VCaP (cell line): ENCODE data around the gene TNS1.

Source experiments
- H3K27ac ChIP-seq: fragments of 450-650 bp; 2 replicates; pipeline ENCODE4 v1.5.1; 2017
- TF ChIP-seq, protein P1 (sequence below): fragments of 450-650 bp; conservative IDR thresholded peaks from 2 replicates; pipeline ENCODE4 v1.5.1; 2017; ENCODE audit warnings: mild to moderate bottlenecking, moderate library complexity

TNS1 gene

GRCh38 chr2:217752714-217753459, 249.9 kb downstream of the TNS1 start:
- TF ChIP-seq, protein P1, sequence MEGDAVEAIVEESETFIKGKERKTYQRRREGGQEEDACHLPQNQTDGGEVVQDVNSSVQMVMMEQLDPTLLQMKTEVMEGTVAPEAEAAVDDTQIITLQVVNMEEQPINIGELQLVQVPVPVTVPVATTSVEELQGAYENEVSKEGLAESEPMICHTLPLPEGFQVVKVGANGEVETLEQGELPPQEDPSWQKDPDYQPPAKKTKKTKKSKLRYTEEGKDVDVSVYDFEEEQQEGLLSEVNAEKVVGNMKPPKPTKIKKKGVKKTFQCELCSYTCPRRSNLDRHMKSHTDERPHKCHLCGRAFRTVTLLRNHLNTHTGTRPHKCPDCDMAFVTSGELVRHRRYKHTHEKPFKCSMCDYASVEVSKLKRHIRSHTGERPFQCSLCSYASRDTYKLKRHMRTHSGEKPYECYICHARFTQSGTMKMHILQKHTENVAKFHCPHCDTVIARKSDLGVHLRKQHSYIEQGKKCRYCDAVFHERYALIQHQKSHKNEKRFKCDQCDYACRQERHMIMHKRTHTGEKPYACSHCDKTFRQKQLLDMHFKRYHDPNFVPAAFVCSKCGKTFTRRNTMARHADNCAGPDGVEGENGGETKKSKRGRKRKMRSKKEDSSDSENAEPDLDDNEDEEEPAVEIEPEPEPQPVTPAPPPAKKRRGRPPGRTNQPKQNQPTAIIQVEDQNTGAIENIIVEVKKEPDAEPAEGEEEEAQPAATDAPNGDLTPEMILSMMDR = no peak
- H3K27ac ChIP-seq = no peak overlapping the region

- TF ChIP-seq, protein P1 = no peak
- no peak overlapping the region for H3K27ac ChIP-seq
Observed at GRCh38 chr2:217751952-217752351, 250.8 kb downstream of the TNS1 start.

DNA sequence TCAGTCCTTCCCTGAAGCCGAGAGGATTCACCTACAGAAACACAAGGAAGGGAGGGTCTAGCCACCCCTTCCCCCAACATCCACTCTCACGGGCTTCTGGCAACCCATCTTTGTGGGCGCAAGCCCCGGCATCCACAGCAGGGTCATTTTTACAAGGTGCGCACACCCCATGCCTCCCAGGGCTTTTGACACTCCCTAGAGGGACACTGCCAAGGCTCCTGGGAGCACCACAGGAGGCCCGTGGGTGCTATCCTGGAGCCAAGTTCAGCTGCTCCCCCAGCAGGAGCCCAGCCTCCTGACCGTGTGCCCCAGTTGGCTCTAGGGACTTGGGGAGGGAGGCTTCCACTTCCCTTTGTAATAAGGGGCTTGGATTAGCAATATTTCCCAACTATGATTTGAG, 251.6 kb downstream of the TNS1 start:
- H3K27ac ChIP-seq = no peak overlapping the region
- TF ChIP-seq, protein P1 = no peak
